T-cell (primary cell): ENCODE results near the gene THBS1. TPM values are rescaled to one million over a fixed set of nuclear protein-coding genes. Genes with fewer than 3 reads are reported as not detected.

Experiments used
- ATAC-seq, 4 experiments: fragments of 200-7000 bp in 3 of 4; fragments of 150-1000 bp in 1 of 4; cut with Tn5 transposase; replicated peaks in 1 of 4; 1 replicate in 3 of 4; 2 replicates in 1 of 4; pipeline ENCODE4 v1.10.0; 2021; ENCODE audit warnings: moderate library complexity in 3 of 4, mild to moderate bottlenecking in 2 of 4, moderate number of reproducible peaks in 1 of 4
- CTCF ChIA-PET, 2 donors: fragments of 300-600 bp; sonication (Branson Sonifier 250); formaldehyde crosslinking; loops; one replicate each; lab custom pipeline; 2022; ENCODE audit warnings: antibody characterized with exemption in 2 of 2; lab: Charles Lee
- POLR2A ChIA-PET, 2 donors: fragments of 300-600 bp; sonication (Branson Sonifier 250); formaldehyde crosslinking; loops; one replicate each; lab custom pipeline; 2022; ENCODE audit warnings: antibody characterized with exemption in 2 of 2; lab: Charles Lee
- DNase-seq, 35 experiments: peaks; one replicate each; pipeline versions ENCODE4 v3.0.0 to v3.0.0-alpha.2; 2013 to 2023
- H3K27ac ChIP-seq: one replicate; pipeline ENCODE4 v1.5.1; 2013; ENCODE audit warnings: low read length
- H3K27me3 ChIP-seq, 2 experiments: replicated peaks in 1 of 2; 1 replicate in 1 of 2; 2 replicates in 1 of 2; pipeline versions ENCODE4 v1.6.1 to v1.7.0; 2013; ENCODE audit warnings: low read length in 1 of 2, mixed read lengths in 1 of 2; ENCODE audit not compliant: control insufficient read depth in 2 of 2, insufficient read depth in 2 of 2; ENCODE audit errors: extremely low read depth in 1 of 2
- H3K36me3 ChIP-seq, 2 donors: 1 replicate in 1 of 2; 2 replicates in 1 of 2; pipeline versions ENCODE4 v1.6.1 to v1.7.0; 2013; ENCODE audit warnings: low read length in 1 of 2; ENCODE audit not compliant: control insufficient read depth in 2 of 2, insufficient read depth in 1 of 2; ENCODE audit errors: extremely low read depth in 1 of 2
- H3K4me1 ChIP-seq, 2 experiments: 1 replicate in 1 of 2; 2 replicates in 1 of 2; pipeline versions ENCODE4 v1.6.1 to v1.7.0; 2013; ENCODE audit warnings: low read length in 2 of 2, mixed read lengths in 1 of 2; ENCODE audit not compliant: insufficient read depth in 2 of 2, control insufficient read depth in 1 of 2; ENCODE audit errors: extremely low read depth in 1 of 2
- H3K4me3 ChIP-seq, 2 donors: 1 replicate in 1 of 2; 2 replicates in 1 of 2; pipeline versions ENCODE4 v1.5.1 to v1.7.0; 2013; ENCODE audit warnings: mild to moderate bottlenecking in 2 of 2, low read length in 1 of 2, moderate library complexity in 1 of 2; ENCODE audit not compliant: control insufficient read depth in 1 of 2; ENCODE audit errors: extremely low read depth in 1 of 2
- H3K9me3 ChIP-seq: 2 replicates; pipeline ENCODE4 v1.7.0; 2013
- H3K27ac Mint-ChIP-seq, 2 donors: one replicate each; pipeline ENCODE4 v1.8.0; 2020 to 2021; ENCODE audit warnings: mild to moderate bottlenecking in 2 of 2, mixed read lengths in 2 of 2
- H3K27me3 Mint-ChIP-seq, 2 donors: one replicate each; pipeline ENCODE4 v1.8.0; 2021 to 2022; ENCODE audit warnings: mixed read lengths in 2 of 2
- H3K36me3 Mint-ChIP-seq: one replicate; pipeline ENCODE4 v1.8.0; 2021; ENCODE audit warnings: mixed read lengths
- H3K4me1 Mint-ChIP-seq, 3 donors: one replicate each; pipeline ENCODE4 v1.8.0; 2020 to 2022; ENCODE audit warnings: mixed read lengths in 3 of 3, mild to moderate bottlenecking in 1 of 3
- H3K4me3 Mint-ChIP-seq, 3 donors: one replicate each; pipeline ENCODE4 v1.8.0; 2020 to 2022; ENCODE audit warnings: mild to moderate bottlenecking in 3 of 3, mixed read lengths in 3 of 3, moderate library complexity in 3 of 3
- H3K9me3 Mint-ChIP-seq, 3 donors: one replicate each; pipeline ENCODE4 v1.8.0; 2020 to 2022; ENCODE audit warnings: mixed read lengths in 3 of 3
- WGBS: methylation state at CpG from one replicate; pipeline ENCODE4 v1.1.5; 2013; ENCODE audit warnings: missing lambda C conversion rate; ENCODE audit not compliant: insufficient coverage; 5-methylcytosine and 5-hydroxymethylcytosine counted together
- total RNA-seq, 35 experiments: library from RNA in 6 of 35; stranded (reverse) in 6 of 35; fragments of 120-200 nt in 1 of 35; gene quantifications; one replicate each; pipeline versions ENCODE4 v1.2.1 to v1.2.4 and lab custom pipeline; 2013 to 2026

Gene THBS1
- total RNA-seq, 5 donors from 2014 or later (not counting 1 experiment from before 2014, with no cell fraction given): 1.3 to 8.6 (median 7.6) TPM

GRCh38 chr15:39645138-39645975 lies 64.5 kb downstream of the THBS1 start:
- H3K27me3 Mint-ChIP-seq: no peaks in the 10 kb centered on the region
- WGBS: 96% methylated on average over 19 of the region's 20 CpGs
- no peaks in the 10 kb centered on the region for H3K9me3 ChIP-seq

GRCh38 chr15:39645976-39646257 lies 65.0 kb downstream of the THBS1 start:
- no peak overlapping the region for H3K27ac ChIP-seq
- 100% methylated on average over 2 of the region's 2 CpGs for WGBS
- ATAC-seq (no peak), DNase-seq (no peak)
- H3K36me3 ChIP-seq: no peaks in the 10 kb centered on the region
- no peak overlapping the region for H3K27ac Mint-ChIP-seq
- H3K4me1 ChIP-seq: peaks cover 0 to 3% of the 10 kb centered on the region in 2 experiments
- no peak overlapping the region for H3K4me3 Mint-ChIP-seq
- H3K9me3 Mint-ChIP-seq: no peaks in the 10 kb centered on the region
- H3K27me3 ChIP-seq: no peaks in the 10 kb centered on the region
- H3K9me3 ChIP-seq: no peaks in the 10 kb centered on the region
- no peaks in the 10 kb centered on the region for H3K27me3 Mint-ChIP-seq
- H3K4me1 Mint-ChIP-seq: peaks cover 0 to 38% (median 0%) of the 10 kb centered on the region in 3 donors
- POLR2A ChIA-PET: interaction anchor here in 1 of 2 donors (0.7 kb wide), 1 partner anchor 22 kb away, joined by 3 read pairs; no protein-coding TSS in a partner anchor
- CTCF ChIA-PET: interaction anchor here in 1 of 2 donors (0.7 kb wide), 1 partner anchor 17 kb away, joined by 3 read pairs; no protein-coding TSS in a partner anchor
- no peak overlapping the region for H3K4me3 ChIP-seq
- H3K36me3 Mint-ChIP-seq: no peaks in the 10 kb centered on the region

More at GRCh38 chr15:39645138-39645975, 64.5 kb downstream of the THBS1 start:
- Mint-ChIP-seq H3K36me3 (no peaks in the 10 kb centered on the region), H3K4me3 (no peak overlapping the region), H3K9me3 (no peaks in the 10 kb centered on the region), H3K27ac (no peak overlapping the region), H3K4me1 (peaks cover 0 to 44% (median 0%) of the 10 kb centered on the region in 3 donors)
- Histone ChIP-seq H3K36me3 (no peaks in the 10 kb centered on the region), H3K4me1 (peaks cover 0 to 3% of the 10 kb centered on the region in 2 experiments), H3K4me3 (no peak overlapping the region), H3K27me3 (no peaks in the 10 kb centered on the region), H3K27ac (no peak overlapping the region)
- DNase-seq: no peak
- ChIA-PET POLR2A (interaction anchor here (0.7 kb wide), 2 partner anchors 21 to 120 kb away, joined by 3 to 4 read pairs; no protein-coding TSS in a partner anchor), CTCF (interaction anchor here in 1 of 2 donors (0.7 kb wide), 2 partner anchors 13 to 61 kb away, joined by 3 read pairs; no protein-coding TSS in a partner anchor)
- ATAC-seq: no peak

- no CpG with 5 or more reads among the region's 5 CpGs for WGBS
- ATAC-seq: no peak
- Histone ChIP-seq H3K9me3 (no peaks in the 10 kb centered on the region), H3K4me3 (no peak overlapping the region), H3K4me1 (peaks cover 0 to 3% of the 10 kb centered on the region in 2 experiments), H3K27me3 (no peaks in the 10 kb centered on the region), H3K27ac (no peak overlapping the region), H3K36me3 (no peaks in the 10 kb centered on the region)
- H3K4me1 Mint-ChIP-seq: peaks cover 0 to 33% (median 0%) of the 10 kb centered on the region in 3 donors
- no peak for DNase-seq
- no peaks in the 10 kb centered on the region for H3K9me3 Mint-ChIP-seq
- POLR2A ChIA-PET: no interaction called here
- no peak overlapping the region for H3K4me3 Mint-ChIP-seq
- H3K27ac Mint-ChIP-seq: no peak overlapping the region
- H3K36me3 Mint-ChIP-seq: no peaks in the 10 kb centered on the region
- no peaks in the 10 kb centered on the region for H3K27me3 Mint-ChIP-seq
- CTCF ChIA-PET: interaction anchor here in 1 of 2 donors (0.7 kb wide), 1 partner anchor 18 kb away, joined by 3 read pairs; no protein-coding TSS in a partner anchor
Measured at GRCh38 chr15:39646425-39646824, 65.5 kb downstream of the THBS1 start.

Other genes starting within 250 kb of the THBS1 start
- gene FSIP1, start 201.8 kb downstream of the THBS1 start, total RNA-seq: 1 to 10 TPM in 1 of 5 donors, under 1 TPM in 4; 0.30 to 1.0 (median 0.43) TPM